Activated CD8-positive, alpha-beta memory T cell treated with anti-CD3 and anti-CD28 coated beads for 36 hours (primary cell): ENCODE data around the gene CDK11A. TPM values are rescaled to one million over a fixed set of nuclear protein-coding genes. Genes with fewer than 3 reads are reported as not detected.
"Not testable (repeated sequence)": the region's sequence is repeated elsewhere in the genome, so short reads cannot be mapped to it uniquely, and the experiment has no call there.

Source experiments
- CTCF ChIA-PET: fragments of 350-600 bp; sonication (Branson Sonifier 250); formaldehyde crosslinking; loops from one replicate; lab custom pipeline; 2021; ENCODE audit warnings: antibody characterized with exemption; lab: Charles Lee
- POLR2A ChIA-PET: fragments of 350-600 bp; sonication (Branson Sonifier 250); formaldehyde crosslinking; loops from one replicate; lab custom pipeline; 2021; ENCODE audit warnings: antibody characterized with exemption; lab: Charles Lee
- total RNA-seq, 2 experiments: library from RNA; stranded (reverse); gene quantifications; one replicate each; pipeline ENCODE4 v1.2.3, GENCODE V29; 2021

Gene CDK11A
- total RNA-seq, 2 experiments from 2014 or later: 62.4 to 64.7 TPM

DNA sequence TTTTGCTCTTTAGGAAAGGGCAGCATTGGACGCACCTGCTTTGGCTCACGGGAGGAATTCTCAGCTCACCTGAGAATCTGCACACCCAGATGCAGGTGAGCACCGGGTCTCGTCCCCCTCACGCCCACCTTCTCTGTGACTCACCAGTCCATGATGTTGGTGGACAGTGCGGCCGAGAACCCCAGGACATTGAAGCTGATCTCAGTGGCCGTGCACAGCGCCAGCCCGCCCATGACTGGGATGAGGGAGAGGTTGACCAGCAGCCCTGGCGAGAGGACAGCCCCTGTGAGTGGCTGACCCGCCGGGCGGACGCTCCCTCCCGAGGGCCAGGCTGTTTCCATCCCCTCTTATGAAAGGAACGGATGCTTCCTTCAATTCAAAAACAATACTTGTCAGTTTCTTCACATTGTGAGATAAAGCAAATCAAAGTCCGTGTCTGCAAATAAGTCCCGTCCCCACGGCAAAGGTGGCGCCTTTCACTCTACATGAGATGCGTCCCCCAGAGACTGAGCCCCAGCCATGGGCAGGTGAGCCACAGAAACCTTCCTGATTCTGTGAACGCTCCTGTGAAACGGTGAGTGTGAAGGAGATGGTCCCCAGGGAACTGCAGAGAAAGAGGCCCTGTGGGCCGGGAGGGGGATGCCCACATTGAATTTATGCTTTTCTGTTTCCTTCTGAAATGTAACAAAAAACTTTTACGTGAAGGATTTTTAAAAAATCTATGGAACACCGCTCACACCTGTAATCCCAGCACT, 52.6 kb downstream of the CDK11A start:
- CTCF ChIA-PET: no interaction called here
- POLR2A ChIA-PET: no interaction called here

DNA sequence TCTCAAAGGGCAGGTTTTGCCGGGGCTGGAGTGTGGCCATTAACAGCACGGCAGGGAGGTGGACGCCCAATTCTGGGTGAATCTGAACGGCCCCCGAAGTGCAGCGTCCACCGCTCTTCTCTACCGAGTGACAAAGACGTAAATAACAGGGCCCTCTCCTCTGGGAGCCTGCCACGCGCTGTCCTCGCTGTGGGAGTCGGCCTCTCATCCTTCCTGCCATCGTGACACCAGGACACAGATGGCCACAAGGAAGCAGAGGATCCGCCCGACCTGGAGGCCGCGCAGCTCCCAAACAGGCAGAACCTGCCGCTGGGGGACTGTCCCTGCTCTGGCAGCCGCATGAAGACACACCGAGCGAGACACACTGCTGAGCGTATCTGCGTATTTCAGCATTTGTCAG, 53.3 kb downstream of the CDK11A start:
- ChIA-PET CTCF (interaction anchor here (0.6 kb wide), 1 partner anchor 227 kb away, joined by 4 read pairs; no protein-coding TSS in a partner anchor), POLR2A (no interaction called here)

DNA sequence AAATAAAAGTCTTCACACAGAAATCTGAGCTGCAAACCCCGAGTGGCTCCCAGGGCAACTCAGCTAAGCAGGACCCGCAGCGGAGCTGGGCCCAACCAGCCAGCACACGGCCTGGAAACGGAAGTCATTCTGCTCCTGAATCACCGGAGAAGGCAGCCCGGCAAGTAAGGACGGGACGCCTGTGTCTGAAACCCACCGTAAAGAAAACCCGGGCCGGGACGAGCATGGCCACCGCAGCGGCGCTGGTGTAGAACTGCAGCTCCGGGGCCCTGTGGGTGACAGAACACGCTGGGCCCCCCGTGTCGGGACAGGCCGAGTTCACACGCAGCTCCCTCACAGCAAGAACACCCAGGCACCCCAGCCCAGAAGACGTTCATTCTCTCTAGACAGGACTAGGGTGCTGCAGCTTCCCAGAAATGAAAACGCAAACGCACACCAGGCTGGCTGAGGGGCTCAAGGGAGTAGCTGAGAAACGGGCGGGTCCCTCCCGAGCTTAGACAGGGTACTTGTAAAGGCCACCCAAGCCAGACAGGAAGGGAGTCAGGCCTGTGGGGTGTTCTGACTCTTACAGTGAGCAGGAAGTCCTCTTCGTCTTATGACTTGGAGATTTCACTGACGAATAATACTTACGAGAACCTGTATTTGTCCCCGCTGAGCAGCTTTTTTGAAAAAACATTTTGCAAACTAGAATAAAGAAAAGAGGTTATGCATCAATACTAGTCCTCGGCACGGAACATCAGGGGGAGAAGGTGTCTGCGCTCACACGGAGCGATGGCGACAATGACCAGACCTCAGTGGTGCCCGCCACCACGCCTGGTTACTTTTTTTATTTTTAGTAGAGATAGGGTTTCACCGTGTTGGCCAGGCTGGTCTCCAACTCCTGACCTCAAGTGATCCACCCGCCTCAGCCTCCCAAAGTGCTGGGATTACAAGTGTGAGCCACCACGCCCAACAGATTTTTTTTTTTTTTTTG, 54.4 kb downstream of the CDK11A start:
- ChIA-PET CTCF (interaction anchor here (0.8 kb wide), 1 partner anchor 9 kb away, joined by 3 read pairs; no protein-coding TSS in a partner anchor), POLR2A (no interaction called here)

DNA sequence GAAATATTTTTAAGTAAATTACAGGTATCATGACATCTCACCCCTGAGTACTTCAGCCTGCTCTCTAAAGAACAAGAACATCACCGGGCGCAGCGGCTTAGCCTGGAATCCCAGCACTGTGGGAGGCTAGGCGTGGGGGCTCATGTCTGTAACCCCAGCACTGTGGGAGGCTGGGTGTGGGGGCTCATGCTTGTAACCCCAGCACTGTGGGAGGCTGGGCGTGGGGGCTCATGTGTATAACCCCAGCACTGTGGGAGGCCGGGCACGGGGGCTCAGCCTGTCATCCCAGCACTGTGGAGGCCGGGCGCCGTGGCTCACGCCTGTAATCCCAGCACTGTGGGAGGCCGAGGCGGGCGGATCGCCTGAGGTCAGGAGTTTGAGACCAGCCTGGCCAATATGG, 57.6 kb downstream of the CDK11A start:
- POLR2A ChIA-PET: no interaction called here
- CTCF ChIA-PET: interaction anchor here (1.8 kb wide), 1 partner anchor 12 kb away, joined by 8 read pairs; no protein-coding TSS in a partner anchor

DNA sequence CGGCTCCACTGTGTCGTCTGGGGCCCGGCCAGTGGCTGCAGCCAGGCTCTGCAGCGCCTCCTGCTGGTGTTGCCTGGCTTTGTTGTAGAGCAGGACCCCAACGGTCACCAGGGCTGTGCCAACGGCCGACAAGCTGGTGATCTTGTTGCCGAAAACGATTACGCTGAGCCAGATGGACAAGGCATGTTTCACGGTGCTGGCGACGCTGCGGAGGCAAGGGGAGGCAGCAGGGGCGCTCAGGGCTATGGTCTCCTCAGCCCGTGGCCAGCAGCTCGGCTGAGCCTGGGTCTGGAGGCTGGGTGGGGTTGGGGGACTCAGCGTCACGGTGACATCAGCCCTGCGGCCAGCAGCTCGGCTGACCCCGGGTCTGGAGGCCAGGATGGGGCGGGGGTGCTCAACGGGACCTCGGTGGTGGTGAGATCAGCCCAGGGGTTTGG, 58.3 kb downstream of the CDK11A start:
- CTCF ChIA-PET: interaction anchor here (1.1 to 1.8 kb wide), 3 partner anchors 12 to 243 kb away, joined by 3 to 8 read pairs (median 3); no protein-coding TSS in a partner anchor
- POLR2A ChIA-PET: no interaction called here

DNA sequence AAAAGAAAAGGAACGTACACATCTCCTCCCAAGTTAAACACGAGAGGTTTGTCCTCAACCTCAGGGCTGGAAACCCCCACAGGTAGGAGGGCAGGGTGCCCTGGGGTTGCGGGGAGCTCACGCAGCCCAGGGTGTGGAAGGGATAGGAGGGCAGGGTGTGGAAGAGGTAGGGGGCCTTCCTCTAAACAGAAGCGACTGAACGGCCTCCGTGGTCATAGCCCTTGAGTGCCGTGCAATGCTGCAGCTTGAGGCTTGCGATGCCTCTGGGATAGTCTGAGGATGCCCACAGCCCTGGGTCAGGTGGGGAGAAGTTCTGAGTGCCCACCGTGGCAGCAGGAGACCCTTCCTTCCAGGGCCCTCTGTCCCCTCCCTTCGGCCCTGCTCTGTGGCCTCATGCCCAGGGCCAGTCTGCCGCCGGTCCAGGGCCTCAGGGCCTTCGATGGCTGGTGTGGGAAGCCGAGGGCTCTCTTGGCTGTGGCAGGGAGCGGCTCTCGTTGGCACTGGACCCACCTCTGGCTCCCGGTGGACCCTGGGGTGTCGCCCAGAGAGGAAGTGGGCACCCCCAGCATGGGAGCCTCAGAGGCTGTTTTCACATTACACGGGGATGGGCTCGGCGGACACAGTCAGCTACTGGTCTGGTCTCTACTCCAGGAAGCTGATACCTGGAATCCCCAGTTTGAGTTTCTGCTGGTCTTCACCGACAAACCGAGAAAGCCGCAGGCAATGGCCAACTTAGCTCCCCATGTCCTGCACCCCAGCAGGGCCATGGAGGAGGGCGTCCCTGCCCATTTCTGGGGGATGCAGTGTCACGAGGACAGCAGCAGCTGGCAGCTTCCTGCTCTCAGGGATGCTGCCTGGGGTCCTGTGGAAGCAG, 59.0 kb downstream of the CDK11A start:
- POLR2A ChIA-PET: interaction anchor here (0.6 kb wide), 1 partner anchor 12 kb away, joined by 6 read pairs; no protein-coding TSS in a partner anchor
- CTCF ChIA-PET: interaction anchor here (1.1 to 1.8 kb wide), 3 partner anchors 13 to 244 kb away, joined by 3 to 8 read pairs (median 3); no protein-coding TSS in a partner anchor

DNA sequence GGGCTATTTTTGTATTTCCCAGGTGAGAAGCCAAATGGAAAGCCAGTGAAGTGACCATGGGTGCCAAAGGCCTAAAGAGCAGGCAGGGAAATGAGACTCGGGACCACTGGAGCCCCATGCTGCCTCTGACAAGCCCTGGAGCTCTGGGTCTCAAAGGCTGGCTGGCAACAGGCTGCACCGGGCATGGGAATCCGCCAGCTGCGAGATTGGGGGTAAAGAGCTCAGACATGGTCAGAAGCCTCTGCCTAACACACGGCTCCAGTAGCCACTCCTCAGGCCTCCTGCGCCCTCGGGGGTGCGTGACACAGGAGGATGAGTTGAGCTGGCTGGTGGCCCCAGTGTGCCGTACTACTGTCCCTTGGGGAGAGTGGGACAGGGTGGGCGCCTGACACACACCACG, 59.8 kb downstream of the CDK11A start:
- CTCF ChIA-PET, POLR2A ChIA-PET: not testable (repeated sequence)

DNA sequence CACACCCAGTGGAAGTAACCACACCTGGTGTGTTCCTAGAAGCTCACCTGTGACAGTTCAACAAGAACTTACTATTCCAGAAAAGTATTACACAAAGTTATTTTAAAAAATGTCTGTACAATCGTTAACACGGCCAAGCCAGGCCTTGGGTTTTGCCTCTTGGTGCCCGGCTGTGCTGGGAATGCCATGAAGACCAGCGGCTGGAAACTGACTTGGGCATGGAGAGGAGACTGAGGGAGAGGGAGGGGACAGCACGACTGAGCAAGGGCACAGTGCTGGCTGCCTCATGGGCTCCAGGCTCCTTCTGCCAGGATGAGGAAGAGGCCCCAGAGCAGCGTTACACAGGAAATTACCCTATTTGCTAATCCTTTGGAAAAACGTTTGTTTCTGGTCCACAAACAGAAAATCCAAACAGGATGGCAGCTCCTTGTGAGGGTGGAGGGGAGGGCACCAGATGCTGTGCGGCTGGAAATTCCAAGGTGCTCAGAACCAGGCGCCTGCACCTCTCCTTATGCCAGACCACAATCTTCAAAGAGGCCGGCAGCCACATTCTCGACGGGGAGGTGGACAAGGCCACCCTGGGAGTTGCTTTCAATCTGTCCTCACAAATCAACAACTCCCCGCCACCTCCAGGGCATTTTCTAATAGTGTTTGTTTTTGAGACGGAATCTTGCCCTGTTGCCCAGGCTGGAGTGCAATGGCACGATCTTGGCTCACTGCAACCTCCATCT, 61.2 kb downstream of the CDK11A start:
- CTCF ChIA-PET, POLR2A ChIA-PET: not testable (repeated sequence)

DNA sequence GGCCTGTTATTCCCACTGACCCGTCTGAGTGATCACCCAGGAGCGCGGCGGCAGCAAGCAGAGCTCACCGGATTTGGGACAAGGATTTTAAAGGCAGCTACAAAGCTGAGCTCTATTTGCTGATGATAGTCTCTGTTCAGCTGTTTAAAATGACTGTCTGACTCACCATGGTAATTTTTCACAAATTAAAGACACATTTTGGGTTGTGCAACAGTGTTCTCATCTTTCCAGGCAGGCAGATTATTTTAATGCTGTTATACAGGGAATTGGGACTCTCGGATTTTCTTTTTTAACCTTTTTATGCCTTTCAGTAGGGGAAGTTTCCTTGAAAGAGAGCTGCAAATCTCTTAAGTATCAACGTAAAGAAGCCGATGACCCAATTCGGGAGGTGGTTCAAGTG, 61.8 kb downstream of the CDK11A start:
- CTCF ChIA-PET, POLR2A ChIA-PET: not testable (repeated sequence)

DNA sequence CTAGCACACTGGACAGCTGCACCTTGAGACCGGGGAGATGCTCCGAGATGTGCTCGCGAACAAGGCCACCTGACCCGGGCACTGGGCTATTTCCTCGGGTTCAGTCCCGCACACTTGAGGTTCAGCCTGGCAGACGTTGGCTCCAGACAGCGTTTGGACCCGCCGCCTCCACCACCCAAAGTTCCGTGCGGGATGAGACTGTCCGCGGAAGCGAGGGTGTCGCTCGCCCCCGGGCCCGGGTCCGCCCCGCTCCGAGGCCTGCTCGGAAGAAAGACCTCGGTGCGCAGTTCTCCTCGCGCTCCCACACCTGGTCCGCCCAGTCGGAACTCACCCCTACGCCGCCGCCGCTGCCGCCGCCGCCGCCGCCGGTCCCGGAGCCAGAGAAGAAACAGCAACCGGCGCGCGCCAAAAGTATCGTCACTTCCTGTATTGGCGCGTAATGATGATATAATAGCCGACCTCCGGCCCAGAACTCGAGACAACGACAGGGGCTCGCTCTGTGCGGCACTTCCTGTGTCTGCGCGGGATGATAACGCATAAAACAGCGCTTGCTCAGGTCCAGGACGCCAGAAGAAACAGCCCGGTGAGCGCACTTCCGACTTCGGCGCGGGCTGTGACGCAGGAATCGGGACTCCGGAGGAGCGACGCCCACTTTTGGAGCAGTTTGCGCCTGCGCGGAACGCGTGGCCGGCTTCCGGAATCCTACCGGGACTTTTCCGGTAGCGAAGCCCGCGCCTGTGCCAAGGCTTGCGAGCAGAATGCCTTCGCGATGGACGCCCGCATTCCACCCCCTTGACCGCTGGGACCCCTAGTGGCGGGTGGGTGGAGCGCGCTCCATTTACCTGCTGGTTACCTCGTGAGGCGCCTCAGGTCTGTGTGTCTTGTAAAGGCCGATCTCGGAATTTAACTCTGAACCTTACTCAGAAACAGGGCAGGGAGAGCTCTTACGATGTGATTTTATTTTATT, 65.3 kb downstream of the CDK11A start, which contains the start of gene CDK11B:
CDK11B (minus strand) TSS at position 422 of the 967 bp plus-strand sequence. CDS start 1,519 bp downstream, outside the sequence.
- POLR2A ChIA-PET, CTCF ChIA-PET: not testable (repeated sequence)

Other genes starting within 250 kb of the CDK11A start
- gene ATAD3A, start 212.2 kb downstream of the CDK11A start, total RNA-seq: 10 to 100 TPM; 92.8 to 97.5 TPM
- gene TMEM240, start 183.7 kb downstream of the CDK11A start, total RNA-seq: under 1 TPM in 1 of 2 experiments, not detected in 1; 0.48 TPM
- 100 to 1,000 TPM; 121 to 126 TPM for gene SSU72, start 149.5 kb downstream of the CDK11A start, total RNA-seq
- 1 to 10 TPM; 3.0 to 3.2 TPM for gene FNDC10, start 124.2 kb downstream of the CDK11A start, total RNA-seq
- gene MIB2, start 108.9 kb downstream of the CDK11A start, total RNA-seq: 10 to 100 TPM; 40.5 to 41.3 TPM
- gene MMP23B, start 92.2 kb downstream of the CDK11A start, total RNA-seq: 1 to 10 TPM; 2.1 to 2.7 TPM
- gene CDK11B, start 65.4 kb downstream of the CDK11A start, total RNA-seq: 10 to 100 TPM; 41.1 to 44.3 TPM
- 10 to 100 TPM; 23.5 to 24.5 TPM for gene SLC35E2B, start 31.6 kb downstream of the CDK11A start, total RNA-seq
- gene NADK, start 54.1 kb upstream of the CDK11A start, total RNA-seq: 10 to 100 TPM; 82.6 to 84.5 TPM
- 100 to 1,000 TPM; 420 to 435 TPM for gene GNB1, start 166.7 kb upstream of the CDK11A start, total RNA-seq
- gene CALML6, start 190.9 kb upstream of the CDK11A start, total RNA-seq: under 1 TPM; 0.72 to 0.78 TPM
- 1 to 10 TPM in 1 of 2 experiments, under 1 TPM in 1; 0.80 to 1.4 TPM for gene TMEM52, start 194.9 kb upstream of the CDK11A start, total RNA-seq